CD8-positive, alpha-beta memory T cell (primary cell): ENCODE measurements around the gene SPAAR. TPM values are rescaled to one million over a fixed set of nuclear protein-coding genes. Genes with fewer than 3 reads are reported as not detected.
"Not testable (repeated sequence)": the region's sequence is repeated elsewhere in the genome, so short reads cannot be mapped to it uniquely, and the experiment has no call there.

Experiments
- CTCF ChIA-PET: fragments of 350-600 bp; sonication (Branson Sonifier 250); formaldehyde crosslinking; loops from one replicate; lab custom pipeline; 2021; ENCODE audit warnings: antibody characterized with exemption; lab: Charles Lee
- POLR2A ChIA-PET: fragments of 350-600 bp; sonication (Branson Sonifier 250); formaldehyde crosslinking; loops from one replicate; lab custom pipeline; 2021; ENCODE audit warnings: antibody characterized with exemption; lab: Charles Lee
- DNase-seq, 5 donors: peaks; one replicate each; pipeline versions ENCODE4 v3.0.0 to v3.0.0-alpha.2; 2020 to 2022; ENCODE audit warnings: mixed read lengths in 1 of 5
- H3K27ac ChIP-seq: one replicate; pipeline ENCODE4 v1.7.0; 2013; ENCODE audit warnings: low read depth, mild to moderate bottlenecking, low read length, moderate library complexity
- H3K27me3 ChIP-seq: 2 replicates; pipeline ENCODE4 v1.7.0; 2013; ENCODE audit warnings: low read length, mild to moderate bottlenecking; ENCODE audit not compliant: insufficient read depth, poor library complexity, severe bottlenecking
- H3K36me3 ChIP-seq: 2 replicates; pipeline ENCODE4 v1.7.0; 2013; ENCODE audit warnings: mild to moderate bottlenecking, low read length, moderate library complexity; ENCODE audit not compliant: insufficient read depth
- H3K4me1 ChIP-seq: 2 replicates; pipeline ENCODE4 v1.7.0; 2013; ENCODE audit warnings: mild to moderate bottlenecking, low read length, moderate library complexity; ENCODE audit not compliant: insufficient read depth
- H3K4me3 ChIP-seq: 2 replicates; pipeline ENCODE4 v1.7.0; 2013; ENCODE audit warnings: mild to moderate bottlenecking, low read length
- H3K9me3 ChIP-seq: 2 replicates; pipeline ENCODE4 v1.7.0; 2013; ENCODE audit warnings: mild to moderate bottlenecking, low read length
- H3K27ac Mint-ChIP-seq, 8 donors: one replicate each; pipeline ENCODE4 v1.8.0; 2020 to 2021; ENCODE audit warnings: mixed read lengths in 8 of 8, mild to moderate bottlenecking in 6 of 8, inconsistent platforms in 3 of 8, moderate library complexity in 3 of 8
- H3K27me3 Mint-ChIP-seq, 2 donors: one replicate each; pipeline ENCODE4 v1.8.0; 2020 to 2021; ENCODE audit warnings: mixed read lengths in 2 of 2, mild to moderate bottlenecking in 1 of 2, moderate library complexity in 1 of 2
- H3K36me3 Mint-ChIP-seq, 3 donors: one replicate each; pipeline ENCODE4 v1.8.0; 2020 to 2021; ENCODE audit warnings: mixed read lengths in 3 of 3, inconsistent platforms in 1 of 3, mild to moderate bottlenecking in 1 of 3
- H3K4me1 Mint-ChIP-seq, 3 donors: one replicate each; pipeline ENCODE4 v1.8.0; 2020 to 2021; ENCODE audit warnings: mixed read lengths in 3 of 3, inconsistent platforms in 1 of 3, mild to moderate bottlenecking in 1 of 3
- H3K4me3 Mint-ChIP-seq, 7 donors: one replicate each; pipeline ENCODE4 v1.8.0; 2020 to 2021; ENCODE audit warnings: mixed read lengths in 7 of 7, mild to moderate bottlenecking in 6 of 7, moderate library complexity in 4 of 7, inconsistent platforms in 2 of 7
- H3K9me3 Mint-ChIP-seq, 5 donors: one replicate each; pipeline ENCODE4 v1.8.0; 2020 to 2022; ENCODE audit warnings: mixed read lengths in 5 of 5, mild to moderate bottlenecking in 3 of 5, moderate library complexity in 2 of 5, inconsistent platforms in 1 of 5
- polyA plus RNA-seq: library from polyadenylated mRNA; unstranded; fragments of 300-500 nt; fragmentation: Illumina TruSeq; gene quantifications from one replicate; pipeline ENCODE4 v1.2.3, GENCODE V29; 2021
- total RNA-seq, 2 experiments: library from RNA; stranded (reverse); gene quantifications; one replicate each; pipeline ENCODE4 v1.2.3, GENCODE V29; 2021

The SPAAR gene
- total and polyA plus RNA-seq, 3 experiments from 2014 or later = not detected

DNA sequence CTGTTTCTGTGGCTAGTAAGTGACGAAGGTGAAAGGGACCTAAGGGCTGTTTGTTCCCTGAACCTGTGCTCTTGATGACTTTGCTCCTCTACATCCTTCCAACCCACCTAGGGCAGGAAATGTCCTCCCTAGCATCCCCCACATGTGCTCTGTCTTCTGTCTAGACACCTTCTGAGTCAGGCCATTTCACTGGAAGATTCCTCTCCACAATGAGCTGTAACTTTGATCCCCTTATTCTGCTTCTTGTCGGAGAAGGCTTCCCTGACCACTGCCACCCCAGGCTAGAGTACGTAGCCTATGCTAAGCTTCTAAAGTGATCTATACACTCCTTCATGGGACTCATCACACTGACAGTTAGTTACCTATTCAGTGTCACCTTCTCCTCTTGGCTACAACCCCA is 21.7 kb downstream of the SPAAR start:
- Histone ChIP-seq H3K9me3 (no peaks in the 10 kb centered on the region), H3K4me1 (peaks cover 7% of the 10 kb centered on the region), H3K27me3 (no peaks in the 10 kb centered on the region), H3K27ac (no peak overlapping the region), H3K36me3 (no peaks in the 10 kb centered on the region), H3K4me3 (no peak overlapping the region)
- Mint-ChIP-seq H3K36me3 (no peaks in the 10 kb centered on the region), H3K4me3 (no peak overlapping the region), H3K27ac (no peak overlapping the region), H3K9me3 (no peaks in the 10 kb centered on the region), H3K27me3 (peaks cover 3 to 8% of the 10 kb centered on the region in 2 donors), H3K4me1 (peaks cover 0 to 8% (median 4%) of the 10 kb centered on the region in 3 donors)
- no peak for DNase-seq
- POLR2A ChIA-PET = no interaction called here
- CTCF ChIA-PET = no interaction called here

- Histone ChIP-seq H3K36me3 (no peaks in the 10 kb centered on the region), H3K4me3 (no peak overlapping the region), H3K27me3 (no peaks in the 10 kb centered on the region), H3K27ac (no peak overlapping the region), H3K9me3 (no peaks in the 10 kb centered on the region), H3K4me1 (peaks cover 18% of the 10 kb centered on the region)
- H3K9me3 Mint-ChIP-seq = no peaks in the 10 kb centered on the region
- H3K4me1 Mint-ChIP-seq = peaks cover 4 to 8% (median 5%) of the 10 kb centered on the region in 3 donors
- H3K4me3 Mint-ChIP-seq = no peak overlapping the region
- ChIA-PET CTCF (interaction anchor here (1.1 kb wide), 1 partner anchor 13 kb away, joined by 4 read pairs; no protein-coding TSS in a partner anchor), POLR2A (no interaction called here)
- H3K27ac Mint-ChIP-seq = no peak overlapping the region
- DNase-seq = no peak
- H3K27me3 Mint-ChIP-seq = peaks cover 0 to 1% of the 10 kb centered on the region in 2 donors
- H3K36me3 Mint-ChIP-seq = no peaks in the 10 kb centered on the region
Measured at GRCh38 chr9:35932735-35933134, 23.4 kb downstream of the SPAAR start.

- POLR2A ChIA-PET = no interaction called here
- Histone ChIP-seq H3K4me3 (no peak overlapping the region), H3K27ac (no peak overlapping the region), H3K36me3 (no peaks in the 10 kb centered on the region), H3K4me1 (peaks cover 26% of the 10 kb centered on the region), H3K9me3 (no peaks in the 10 kb centered on the region), H3K27me3 (no peaks in the 10 kb centered on the region)
- no peak overlapping the region for H3K4me3 Mint-ChIP-seq
- H3K9me3 Mint-ChIP-seq = no peaks in the 10 kb centered on the region
- CTCF ChIA-PET = interaction anchor here (1.1 kb wide), 1 partner anchor 12 kb away, joined by 3 read pairs; no protein-coding TSS in a partner anchor
- peaks cover 8 to 10% (median 10%) of the 10 kb centered on the region in 3 donors for H3K4me1 Mint-ChIP-seq
- H3K27ac Mint-ChIP-seq = peak overlapping the region in 2 of 8 donors; percentile 23 to 36
- H3K36me3 Mint-ChIP-seq = no peaks in the 10 kb centered on the region
- peaks cover 0 to 1% of the 10 kb centered on the region in 2 donors for H3K27me3 Mint-ChIP-seq
- no peak for DNase-seq
Measured at GRCh38 chr9:35933550-35934067, 24.3 kb downstream of the SPAAR start.

GRCh38 chr9:35934069-35934468 is 24.8 kb downstream of the SPAAR start:
- H3K27ac ChIP-seq, H3K4me3 ChIP-seq, H3K9me3 ChIP-seq, H3K36me3 ChIP-seq, POLR2A ChIA-PET, DNase-seq, H3K9me3 Mint-ChIP-seq, H3K4me3 Mint-ChIP-seq, H3K27me3 ChIP-seq, H3K27me3 Mint-ChIP-seq, H3K36me3 Mint-ChIP-seq, H3K27ac Mint-ChIP-seq: not testable (repeated sequence)
- peaks cover 9 to 13% (median 11%) of the 10 kb centered on the region in 3 donors for H3K4me1 Mint-ChIP-seq
- peaks cover 31% of the 10 kb centered on the region for H3K4me1 ChIP-seq
- CTCF ChIA-PET = interaction anchor here (1.1 kb wide), 1 partner anchor 12 kb away, joined by 3 read pairs; no protein-coding TSS in a partner anchor

GRCh38 chr9:35935261-35935660 is 26.0 kb downstream of the SPAAR start:
- Histone ChIP-seq H3K4me3 (no peak overlapping the region), H3K4me1 (peaks cover 43% of the 10 kb centered on the region), H3K27me3 (no peaks in the 10 kb centered on the region), H3K36me3 (no peaks in the 10 kb centered on the region), H3K27ac (no peak overlapping the region), H3K9me3 (no peaks in the 10 kb centered on the region)
- DNase-seq = no peak
- POLR2A ChIA-PET = interaction anchor here (0.5 kb wide), 1 partner anchor 797 kb away, joined by 7 read pairs; no protein-coding TSS in a partner anchor
- H3K36me3 Mint-ChIP-seq = no peaks in the 10 kb centered on the region
- peaks cover 19 to 23% (median 20%) of the 10 kb centered on the region in 3 donors for H3K4me1 Mint-ChIP-seq
- no peak overlapping the region for H3K27ac Mint-ChIP-seq
- CTCF ChIA-PET = interaction anchor here (1.0 kb wide), 1 partner anchor 10 kb away, joined by 3 read pairs; no protein-coding TSS in a partner anchor
- peaks cover 0 to 1% of the 10 kb centered on the region in 2 donors for H3K27me3 Mint-ChIP-seq
- H3K9me3 Mint-ChIP-seq = no peaks in the 10 kb centered on the region
- H3K4me3 Mint-ChIP-seq = no peak overlapping the region

DNA sequence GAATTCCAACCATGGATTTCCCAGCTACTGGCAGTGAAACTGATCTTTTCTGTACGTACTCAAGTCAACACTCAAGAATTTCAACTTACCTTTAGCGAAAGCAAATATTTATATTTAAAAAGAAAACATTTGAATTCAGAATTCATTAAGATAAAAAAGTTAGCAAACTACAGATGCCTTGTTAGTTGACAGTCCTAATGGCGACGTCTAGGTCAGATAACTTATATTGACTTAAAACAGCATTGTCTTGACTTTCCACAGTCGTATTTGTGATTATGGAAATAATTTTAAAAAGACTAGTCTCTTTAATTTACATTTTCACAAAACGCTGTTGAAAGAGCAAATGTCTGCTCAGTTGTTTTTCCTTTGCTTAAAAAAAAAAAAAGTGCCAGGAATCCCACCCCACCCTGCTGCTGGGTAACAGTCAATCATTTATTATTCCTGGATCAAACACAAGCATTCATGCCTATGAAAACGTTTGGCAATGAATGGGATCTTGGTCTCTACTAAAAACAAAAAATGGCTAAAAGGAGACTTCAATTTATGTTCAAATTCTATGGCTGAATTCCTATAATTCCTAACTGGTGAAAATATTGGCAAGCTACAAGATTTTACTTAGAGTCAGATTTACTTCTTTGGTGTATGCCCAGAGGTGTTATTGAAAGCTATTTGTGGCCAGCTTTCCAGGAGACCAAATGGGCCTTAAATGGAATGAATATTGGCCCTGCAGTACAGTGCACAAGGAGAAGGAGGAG is 26.6 kb downstream of the SPAAR start:
- POLR2A ChIA-PET = no interaction called here
- CTCF ChIA-PET = interaction anchor here (1.0 to 1.2 kb wide), 2 partner anchors 9 to 10 kb away, joined by 3 to 4 read pairs; no protein-coding TSS in a partner anchor
- Histone ChIP-seq H3K27ac (no peak overlapping the region), H3K4me1 (peaks cover 50% of the 10 kb centered on the region), H3K9me3 (no peaks in the 10 kb centered on the region), H3K36me3 (no peaks in the 10 kb centered on the region), H3K4me3 (no peak overlapping the region), H3K27me3 (no peaks in the 10 kb centered on the region)
- peaks cover 25 to 30% (median 26%) of the 10 kb centered on the region in 3 donors for H3K4me1 Mint-ChIP-seq
- H3K36me3 Mint-ChIP-seq = no peaks in the 10 kb centered on the region
- H3K27ac Mint-ChIP-seq = no peak overlapping the region
- peaks cover 0 to 1% of the 10 kb centered on the region in 2 donors for H3K27me3 Mint-ChIP-seq
- no peak overlapping the region for H3K4me3 Mint-ChIP-seq
- no peaks in the 10 kb centered on the region for H3K9me3 Mint-ChIP-seq
- no peak for DNase-seq

GRCh38 chr9:35937227-35937626 is 27.9 kb downstream of the SPAAR start:
- Mint-ChIP-seq H3K9me3 (no peaks in the 10 kb centered on the region), H3K4me1 (peaks cover 35 to 38% (median 35%) of the 10 kb centered on the region in 3 donors), H3K27me3 (no peaks in the 10 kb centered on the region), H3K36me3 (no peaks in the 10 kb centered on the region), H3K27ac (no peak overlapping the region), H3K4me3 (no peak overlapping the region)
- Histone ChIP-seq H3K27ac (no peak overlapping the region), H3K4me1 (peaks cover 62% of the 10 kb centered on the region), H3K9me3 (no peaks in the 10 kb centered on the region), H3K27me3 (no peaks in the 10 kb centered on the region), H3K36me3 (no peaks in the 10 kb centered on the region), H3K4me3 (no peak overlapping the region)
- ChIA-PET CTCF (interaction anchor here (1.2 kb wide), 1 partner anchor 9 kb away, joined by 4 read pairs; no protein-coding TSS in a partner anchor), POLR2A (no interaction called here)
- DNase-seq = no peak
